HG03039 (cell line): ENCODE data around the gene P4HTM.
A peak's percentile ranks its signal among the peaks of the same experiment; 100 is the strongest.

Source experiments
- ATAC-seq: cut with Tn5 transposase; IDR thresholded peaks from one replicate; pipeline ENCODE4 v1.9.1; 2021; ENCODE audit warnings: mild to moderate bottlenecking, moderate library complexity; ENCODE audit not compliant: unreplicated experiment

The P4HTM gene

GRCh38 chr3:48983096-48983495 lies 6.9 kb upstream of the P4HTM start:
- no peak for ATAC-seq

- no peak for ATAC-seq
Observed at GRCh38 chr3:48984663-48985062, 5.4 kb upstream of the P4HTM start.

GRCh38 chr3:48985831-48986376 lies 4.1 kb upstream of the P4HTM start:
- no peak for ATAC-seq

- no peak for ATAC-seq
Observed at GRCh38 chr3:48989126-48989795, 780 bp upstream of the P4HTM start.

GRCh38 chr3:48990636-48991469 lies 812 bp downstream of the P4HTM start:
- no peak for ATAC-seq

- ATAC-seq, result no peak
Observed at GRCh38 chr3:48991851-48992545, 2.0 kb downstream of the P4HTM start.

- no peak for ATAC-seq
Observed at GRCh38 chr3:48993834-48994233, 3.8 kb downstream of the P4HTM start.

- no peak for ATAC-seq
Observed at GRCh38 chr3:48996640-48997039, 6.6 kb downstream of the P4HTM start.

- ATAC-seq, result no peak
Observed at GRCh38 chr3:48997102-48997635, 7.1 kb downstream of the P4HTM start.

- ATAC-seq, result no peak
Observed at GRCh38 chr3:48997714-48998637, 7.9 kb downstream of the P4HTM start.

GRCh38 chr3:48999085-48999858 lies 9.2 kb downstream of the P4HTM start:
- ATAC-seq, result no peak

- no peak for ATAC-seq
Observed at GRCh38 chr3:49001155-49001554, 11.1 kb downstream of the P4HTM start.

- ATAC-seq, result no peak
Observed at GRCh38 chr3:49004352-49005302, 14.6 kb downstream of the P4HTM start.

- no peak for ATAC-seq
Observed at GRCh38 chr3:49005303-49005680, 15.3 kb downstream of the P4HTM start.

- no peak for ATAC-seq
Observed at GRCh38 chr3:49005998-49006397, 16.0 kb downstream of the P4HTM start.

- no peak for ATAC-seq
Observed at GRCh38 chr3:49006408-49007067, 16.5 kb downstream of the P4HTM start.

- peak; percentile 76 for ATAC-seq
Observed at GRCh38 chr3:49007068-49007770, 17.2 kb downstream of the P4HTM start, which contains the start of gene WDR6. TSS of gene WDR6 (plus strand) at chr3:49007391. CDS start at chr3:49007432, 41 bp downstream.
